ENCODE results near the gene BIRC6. TPM values are rescaled to one million over a fixed set of nuclear protein-coding genes. Genes with fewer than 3 reads are reported as not detected.
A peak's percentile ranks its signal among the peaks of the same experiment; 100 is the strongest.

BIRC6 gene
- total and polyA plus RNA-seq, 2 of the 4 experiments (the other 2 are of a cell fraction): 26.5 to 316 TPM

- Histone ChIP-seq H3K36me3 (ENCODE audit: control insufficient read depth, insufficient read depth, low read length) (peaks cover 25% of the 10 kb centered on the region), H3K9me1 (ENCODE audit: insufficient read depth, low read length) (peaks cover 2% of the 10 kb centered on the region; the same call in 1 of the 2 replicates), H3K4ac (ENCODE audit: low read depth, low read length) (no peak overlapping the region), H3K27ac (ENCODE audit: insufficient read depth, low read length) (no peak overlapping the region), H2AK5ac (ENCODE audit: low read depth, low read length) (no peak overlapping the region), H2AFZ (replicated peaks; ENCODE audit: low read length, poor library complexity) (no peak overlapping the region), H2AK9ac (replicated peaks; ENCODE audit: low read depth, low read length, poor library complexity) (no peak overlapping the region), H2BK20ac (ENCODE audit: low read depth, low read length) (no peak overlapping the region), H4K20me1 (ENCODE audit: insufficient read depth, low read length) (no peaks in the 10 kb centered on the region), H2BK120ac (ENCODE audit: low read depth, low read length) (no peak overlapping the region), H3K4me3 (ENCODE audit: insufficient read depth, low read depth, low read length) (no peak overlapping the region), H3K56ac (ENCODE audit: extremely low read depth, insufficient read depth, low read length) (no peak overlapping the region), H3K27me3 (ENCODE audit: control insufficient read depth, insufficient read depth, low read length) (no peaks in the 10 kb centered on the region), H3K23ac (ENCODE audit: low read depth, low read length) (no peak overlapping the region), H4K5ac (ENCODE audit: low read depth, low read length) (no peak overlapping the region), H3K9ac (ENCODE audit: low read depth, low read length) (no peak overlapping the region), H3K4me2 (ENCODE audit: low read depth, low read length) (no peak overlapping the region), H3K4me1 (ENCODE audit: control insufficient read depth, insufficient read depth, low read length) (peaks cover 7% of the 10 kb centered on the region), H2BK5ac (ENCODE audit: low read depth, low read length, poor library complexity, severe bottlenecking) (no peak overlapping the region), H3K79me1 (ENCODE audit: low read depth in 1 of 2, low read length in 2 of 2) (peaks cover 6 to 18% of the 10 kb centered on the region in 2 experiments; a peak in 3 of 4 replicates), H4K91ac (ENCODE audit: insufficient read depth, low read depth, low read length) (no peak overlapping the region), H2BK15ac (ENCODE audit: low read depth, low read length) (no peak overlapping the region), H4K8ac (ENCODE audit: low read depth in 2 of 2, low read length in 2 of 2) (no peak overlapping the region; a peak in 1 of 4 replicates), H3K18ac (ENCODE audit: low read depth, low read length) (no peak overlapping the region), H3K9me3 (ENCODE audit: control insufficient read depth, insufficient read depth, low read length) (no peaks in the 10 kb centered on the region), H3K14ac (replicated peaks; ENCODE audit: low read depth, low read length) (no peak overlapping the region)
- ChIA-PET CTCF (no interaction called here), POLR2A (ENCODE audit: unreplicated experiment) (no interaction called here)
- ATAC-seq (ENCODE audit: low read depth) (no peak), DNase-seq (peak; percentile 25)
- in situ Hi-C loops (cut with MboI; ENCODE audit: low sequenced_read_pairs): no loop called here
- TF ChIP-seq MAZ (IDR thresholded peaks at IDR 0.05; ENCODE audit: borderline replicate concordance, low read depth, low read length): no peak
- TF ChIP-seq NFE2L2 (IDR thresholded peaks at IDR 0.05; ENCODE audit: low read depth, low read length): no peak
- no peak for TF ChIP-seq CEBPB (IDR thresholded peaks at IDR 0.05; ENCODE audit: low read depth, low read length)
- no peak for TF ChIP-seq RCOR1 (IDR thresholded peaks at IDR 0.05; ENCODE audit: insufficient replicate concordance, low read length)
- no peak for TF ChIP-seq BHLHE40 (IDR thresholded peaks at IDR 0.05; ENCODE audit: low read depth, low read length)
- TF ChIP-seq RFX5 (IDR thresholded peaks at IDR 0.05; ENCODE audit: low read depth, low read length): no peak
- no peak for TF ChIP-seq SMC3 (IDR thresholded peaks at IDR 0.05; ENCODE audit: low read depth, low read length)
- no peak for TF ChIP-seq POLR2A (IDR thresholded peaks at IDR 0.05; ENCODE audit: low read depth, low read length)
- TF ChIP-seq CTCF (conservative IDR thresholded peaks at IDR 0.05; ENCODE audit: low read depth, low read length): no peak
- TF ChIP-seq CHD1 (IDR thresholded peaks at IDR 0.05; ENCODE audit: low read depth, low read length): no peak
- no peak for TF ChIP-seq ELK1 (IDR thresholded peaks at IDR 0.05; ENCODE audit: borderline replicate concordance, low read depth, low read length)
- TF ChIP-seq FOS (IDR thresholded peaks at IDR 0.05; ENCODE audit: low read depth, low read length): no peak
- TF ChIP-seq MXI1 (IDR thresholded peaks at IDR 0.05; ENCODE audit: borderline replicate concordance, low read depth, low read length): no peak
- TF ChIP-seq RAD21 (IDR thresholded peaks at IDR 0.05; ENCODE audit: low read length): no peak
- TF ChIP-seq, protein P1, sequence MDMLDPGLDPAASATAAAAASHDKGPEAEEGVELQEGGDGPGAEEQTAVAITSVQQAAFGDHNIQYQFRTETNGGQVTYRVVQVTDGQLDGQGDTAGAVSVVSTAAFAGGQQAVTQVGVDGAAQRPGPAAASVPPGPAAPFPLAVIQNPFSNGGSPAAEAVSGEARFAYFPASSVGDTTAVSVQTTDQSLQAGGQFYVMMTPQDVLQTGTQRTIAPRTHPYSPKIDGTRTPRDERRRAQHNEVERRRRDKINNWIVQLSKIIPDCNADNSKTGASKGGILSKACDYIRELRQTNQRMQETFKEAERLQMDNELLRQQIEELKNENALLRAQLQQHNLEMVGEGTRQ (IDR thresholded peaks at IDR 0.05; ENCODE audit: low read depth, low read length): no peak
- TF ChIP-seq MAFK (IDR thresholded peaks at IDR 0.05; ENCODE audit: low read depth, low read length): no peak
- no TSS peak for BruUV-seq (replicated peaks)
- intact Hi-C loops (cut with micrococcal nuclease): no loop called here
- no CpG with 5 or more reads among the region's 3 CpGs for WGBS, 2 experiments (ENCODE audit: extremely low coverage in 2 of 2, insufficient read length in 1 of 2)
- dilution Hi-C loops (cut with HindIII; ENCODE audit: low sequenced_read_pairs, unreplicated experiment): no loop called here
Measured at GRCh38 chr2:32474381-32474780, 117.6 kb downstream of the BIRC6 start.
